GM06990 (cell line): ENCODE data around the gene BCAS4.
"Not testable (repeated sequence)": the region's sequence is repeated elsewhere in the genome, so short reads cannot be mapped to it uniquely, and the experiment has no call there.

Experiments used
- DNase-seq: peaks from one replicate; pipeline ENCODE4 v3.0.0-alpha.2; 2011; ENCODE audit not compliant: insufficient read length; ENCODE audit errors: extremely low read depth
- H3K27me3 ChIP-seq: replicated peaks from 2 replicates; pipeline ENCODE4 v1.6.0; 2011; ENCODE audit warnings: low read length; ENCODE audit not compliant: control insufficient read depth, insufficient read depth
- H3K36me3 ChIP-seq: 2 replicates; pipeline ENCODE4 v1.5.1; 2011; ENCODE audit warnings: low read length; ENCODE audit not compliant: control insufficient read depth, insufficient read depth
- H3K4me3 ChIP-seq: replicated peaks from 2 replicates; pipeline ENCODE4 v1.5.1; 2011; ENCODE audit warnings: low read depth, mild to moderate bottlenecking, control low read depth, low read length
- TF ChIP-seq, protein P1 (sequence below): IDR thresholded peaks from 2 replicates; pipeline ENCODE4 v1.5.1; 2011; ENCODE audit warnings: low read length, control low read depth, mild to moderate bottlenecking, inconsistent platforms; ENCODE audit not compliant: insufficient read depth, poor library complexity, severe bottlenecking

Gene BCAS4

GRCh38 chr20:50876816-50877215, 82.0 kb downstream of the BCAS4 start:
- no peak for DNase-seq
- Histone ChIP-seq H3K36me3 (peaks cover 34% of the 10 kb centered on the region), H3K4me3 (no peak overlapping the region), H3K27me3 (no peaks in the 10 kb centered on the region)
- TF ChIP-seq, protein P1, sequence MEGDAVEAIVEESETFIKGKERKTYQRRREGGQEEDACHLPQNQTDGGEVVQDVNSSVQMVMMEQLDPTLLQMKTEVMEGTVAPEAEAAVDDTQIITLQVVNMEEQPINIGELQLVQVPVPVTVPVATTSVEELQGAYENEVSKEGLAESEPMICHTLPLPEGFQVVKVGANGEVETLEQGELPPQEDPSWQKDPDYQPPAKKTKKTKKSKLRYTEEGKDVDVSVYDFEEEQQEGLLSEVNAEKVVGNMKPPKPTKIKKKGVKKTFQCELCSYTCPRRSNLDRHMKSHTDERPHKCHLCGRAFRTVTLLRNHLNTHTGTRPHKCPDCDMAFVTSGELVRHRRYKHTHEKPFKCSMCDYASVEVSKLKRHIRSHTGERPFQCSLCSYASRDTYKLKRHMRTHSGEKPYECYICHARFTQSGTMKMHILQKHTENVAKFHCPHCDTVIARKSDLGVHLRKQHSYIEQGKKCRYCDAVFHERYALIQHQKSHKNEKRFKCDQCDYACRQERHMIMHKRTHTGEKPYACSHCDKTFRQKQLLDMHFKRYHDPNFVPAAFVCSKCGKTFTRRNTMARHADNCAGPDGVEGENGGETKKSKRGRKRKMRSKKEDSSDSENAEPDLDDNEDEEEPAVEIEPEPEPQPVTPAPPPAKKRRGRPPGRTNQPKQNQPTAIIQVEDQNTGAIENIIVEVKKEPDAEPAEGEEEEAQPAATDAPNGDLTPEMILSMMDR, result no peak

DNA sequence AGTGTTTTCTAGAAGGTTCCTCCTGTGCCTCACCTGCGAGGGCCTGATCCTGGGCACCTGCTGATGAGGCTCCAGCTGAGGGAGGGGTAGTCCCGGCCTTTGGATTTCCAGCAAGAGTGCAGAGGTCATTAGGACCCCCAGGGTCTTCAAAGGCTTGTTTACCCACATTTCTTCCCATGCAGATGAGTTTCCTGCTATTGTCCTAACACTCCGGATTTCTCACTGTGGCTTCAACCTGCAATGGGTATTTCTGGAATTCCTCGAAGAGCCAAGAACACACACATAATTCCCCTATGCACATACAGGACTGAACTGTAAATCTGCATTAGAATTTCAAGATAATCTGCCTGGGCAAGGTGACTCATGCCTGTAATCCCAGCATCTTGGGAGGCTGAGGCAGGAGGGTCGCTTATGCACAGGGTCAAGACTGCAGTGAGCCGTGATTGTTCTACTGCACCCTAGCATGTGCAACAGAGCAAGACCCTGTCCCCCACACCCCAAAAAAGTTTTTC, 82.4 kb downstream of the BCAS4 start:
- H3K36me3 ChIP-seq, result peaks cover 35% of the 10 kb centered on the region
- no peak overlapping the region for H3K4me3 ChIP-seq
- TF ChIP-seq, protein P1, result no peak

GRCh38 chr20:50879649-50880550, 85.0 kb downstream of the BCAS4 start:
- H3K27me3 ChIP-seq, result no peaks in the 10 kb centered on the region
- no peak overlapping the region for H3K4me3 ChIP-seq
- no peak for DNase-seq
- TF ChIP-seq, protein P1, result no peak
- peaks cover 25% of the 10 kb centered on the region for H3K36me3 ChIP-seq

More for the DNA sequence above, 82.4 kb downstream of the BCAS4 start:
- no peak for DNase-seq
- no peaks in the 10 kb centered on the region for H3K27me3 ChIP-seq

GRCh38 chr20:50881759-50882424, 87.0 kb downstream of the BCAS4 start:
- peaks cover 22% of the 10 kb centered on the region for H3K36me3 ChIP-seq
- not testable (repeated sequence) for H3K4me3 ChIP-seq, H3K27me3 ChIP-seq, DNase-seq

GRCh38 chr20:50883856-50884255, 89.0 kb downstream of the BCAS4 start:
- Histone ChIP-seq H3K27me3 (no peaks in the 10 kb centered on the region), H3K36me3 (peaks cover 16% of the 10 kb centered on the region), H3K4me3 (no peak overlapping the region)
- no peak for DNase-seq
- TF ChIP-seq, protein P1, result no peak

- DNase-seq, result no peak
Measured at GRCh38 chr20:50885068-50885467, 90.2 kb downstream of the BCAS4 start.

More at GRCh38 chr20:50885068-50885467, 90.2 kb downstream of the BCAS4 start:
- H3K36me3 ChIP-seq, result peaks cover 9% of the 10 kb centered on the region
- TF ChIP-seq, protein P1, result no peak
- no peak overlapping the region for H3K4me3 ChIP-seq
- H3K27me3 ChIP-seq, result no peaks in the 10 kb centered on the region
